Lung (tissue), 12 donors: ENCODE results near the gene TRPM4. TPM values are rescaled to one million over a fixed set of nuclear protein-coding genes. Genes with fewer than 3 reads are reported as not detected.

ENCODE experiments used
- ATAC-seq: fragments of 200-7000 bp; cut with Tn5 transposase; one replicate; pipeline ENCODE4 v1.9.1; 2020; ENCODE audit warnings: moderate number of reproducible peaks; ENCODE audit not compliant: insufficient read depth, low FRiP score
- DNase-seq, 3 donors: peaks; one replicate each; pipeline ENCODE4 v3.0.0-alpha.2; 2013 to 2017
- H3K27ac ChIP-seq, 2 donors: one replicate each; pipeline ENCODE4 v1.5.1; 2013; ENCODE audit warnings: mild to moderate bottlenecking in 2 of 2, moderate library complexity in 2 of 2, control low read depth in 1 of 2, inconsistent platforms in 1 of 2, low read depth in 1 of 2, low read length in 1 of 2
- H3K27me3 ChIP-seq, 3 donors: one replicate each; pipeline ENCODE4 v1.5.1; 2013; ENCODE audit warnings: low read length in 2 of 3; ENCODE audit not compliant: control insufficient read depth in 3 of 3, insufficient read depth in 3 of 3
- H3K36me3 ChIP-seq, 4 donors: one replicate each; pipeline ENCODE4 v1.5.1; 2013; ENCODE audit warnings: low read length in 4 of 4, mild to moderate bottlenecking in 1 of 4, moderate library complexity in 1 of 4; ENCODE audit not compliant: control insufficient read depth in 4 of 4, insufficient read depth in 4 of 4
- H3K4me1 ChIP-seq, 5 donors: one replicate each; pipeline ENCODE4 v1.5.1; 2013; ENCODE audit warnings: low read length in 5 of 5, mild to moderate bottlenecking in 2 of 5, moderate library complexity in 1 of 5; ENCODE audit not compliant: control insufficient read depth in 5 of 5, insufficient read depth in 5 of 5
- H3K4me3 ChIP-seq: one replicate; pipeline ENCODE4 v1.5.1; 2013; ENCODE audit warnings: mild to moderate bottlenecking, control low read depth, moderate library complexity
- H3K9ac ChIP-seq, 2 donors: one replicate each; pipeline ENCODE4 v1.5.1; 2013; ENCODE audit warnings: low read length in 2 of 2, control low read depth in 1 of 2; ENCODE audit not compliant: insufficient read depth in 1 of 2
- H3K9me3 ChIP-seq, 4 donors: one replicate each; pipeline ENCODE4 v1.5.1; 2013; ENCODE audit warnings: low read length in 3 of 4, mild to moderate bottlenecking in 1 of 4, moderate library complexity in 1 of 4; ENCODE audit not compliant: control insufficient read depth in 4 of 4, insufficient read depth in 3 of 4
- WGBS, 2 donors: extraction: QIAGEN DNeasy Blood & Tissue Kit; methylation state at CpG; one replicate each; pipeline ENCODE4 v1.1.7; 2013; 5-methylcytosine and 5-hydroxymethylcytosine counted together
- polyA plus RNA-seq, 2 donors: library from polyadenylated mRNA; stranded (reverse); fragments of 200-250 nt; gene quantifications; one replicate each; pipeline ENCODE4 v1.2.1, GENCODE V29; 2013
- total RNA-seq, 2 donors: library from RNA; depleted of rRNA in 1 of 2; stranded (reverse); fragments of >200 nt in 1 of 2; gene quantifications; one replicate each; pipeline ENCODE4 v1.2.1, GENCODE V29; 2014 to 2021
- TF ChIP-seq, protein P1 (sequence below): IDR thresholded peaks from 2 replicates; pipeline ENCODE4 v1.5.1; 2012; ENCODE audit warnings: mild to moderate bottlenecking; ENCODE audit errors: control extremely low read depth, extremely low read depth
- donor health status: control.
- donor health status: control.
- donor health status: Bipolar disorder and iron deficiency.
- donor health status: healthy.
- donor health status: DM: yes; HTN: yes; CAD: no.

The TRPM4 gene
- total and polyA plus RNA-seq, 4 donors = 15.6 to 70.1 (median 22.4) TPM

DNA sequence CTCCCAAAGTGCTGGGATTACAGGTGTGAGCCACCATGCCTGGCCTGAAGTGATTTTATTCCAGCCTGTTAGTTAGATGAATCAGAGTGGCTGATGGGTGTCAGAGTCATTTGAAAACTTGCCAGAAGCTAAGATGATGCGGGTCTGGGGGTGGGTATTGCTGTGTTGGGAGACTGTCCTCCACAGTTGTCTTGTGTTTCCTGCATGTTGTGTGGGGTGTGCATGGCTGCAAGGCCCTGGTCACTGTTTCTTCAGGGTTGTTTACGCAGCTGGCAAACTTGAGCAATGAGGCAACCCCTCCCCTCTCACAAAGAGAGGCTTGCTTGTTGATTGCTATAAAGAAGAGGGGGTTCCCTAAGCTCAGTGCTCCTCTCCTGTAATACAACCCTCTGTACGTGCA, 71.8 kb downstream of the TRPM4 start:
- H3K27ac ChIP-seq = no peak overlapping the region
- no peaks in the 10 kb centered on the region for H3K9me3 ChIP-seq
- DNase-seq (no peak), ATAC-seq (no peak)
- WGBS, 2 donors = 92 to 94% methylated on average over 3 of the region's 3 CpGs
- no peaks in the 10 kb centered on the region for H3K36me3 ChIP-seq
- H3K27me3 ChIP-seq = no peaks in the 10 kb centered on the region
- no peak overlapping the region for H3K9ac ChIP-seq
- no peak overlapping the region for H3K4me3 ChIP-seq
- H3K4me1 ChIP-seq = peaks cover 0 to 2% (median 0%) of the 10 kb centered on the region in 5 donors
- TF ChIP-seq, protein P1, sequence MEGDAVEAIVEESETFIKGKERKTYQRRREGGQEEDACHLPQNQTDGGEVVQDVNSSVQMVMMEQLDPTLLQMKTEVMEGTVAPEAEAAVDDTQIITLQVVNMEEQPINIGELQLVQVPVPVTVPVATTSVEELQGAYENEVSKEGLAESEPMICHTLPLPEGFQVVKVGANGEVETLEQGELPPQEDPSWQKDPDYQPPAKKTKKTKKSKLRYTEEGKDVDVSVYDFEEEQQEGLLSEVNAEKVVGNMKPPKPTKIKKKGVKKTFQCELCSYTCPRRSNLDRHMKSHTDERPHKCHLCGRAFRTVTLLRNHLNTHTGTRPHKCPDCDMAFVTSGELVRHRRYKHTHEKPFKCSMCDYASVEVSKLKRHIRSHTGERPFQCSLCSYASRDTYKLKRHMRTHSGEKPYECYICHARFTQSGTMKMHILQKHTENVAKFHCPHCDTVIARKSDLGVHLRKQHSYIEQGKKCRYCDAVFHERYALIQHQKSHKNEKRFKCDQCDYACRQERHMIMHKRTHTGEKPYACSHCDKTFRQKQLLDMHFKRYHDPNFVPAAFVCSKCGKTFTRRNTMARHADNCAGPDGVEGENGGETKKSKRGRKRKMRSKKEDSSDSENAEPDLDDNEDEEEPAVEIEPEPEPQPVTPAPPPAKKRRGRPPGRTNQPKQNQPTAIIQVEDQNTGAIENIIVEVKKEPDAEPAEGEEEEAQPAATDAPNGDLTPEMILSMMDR = no peak

DNA sequence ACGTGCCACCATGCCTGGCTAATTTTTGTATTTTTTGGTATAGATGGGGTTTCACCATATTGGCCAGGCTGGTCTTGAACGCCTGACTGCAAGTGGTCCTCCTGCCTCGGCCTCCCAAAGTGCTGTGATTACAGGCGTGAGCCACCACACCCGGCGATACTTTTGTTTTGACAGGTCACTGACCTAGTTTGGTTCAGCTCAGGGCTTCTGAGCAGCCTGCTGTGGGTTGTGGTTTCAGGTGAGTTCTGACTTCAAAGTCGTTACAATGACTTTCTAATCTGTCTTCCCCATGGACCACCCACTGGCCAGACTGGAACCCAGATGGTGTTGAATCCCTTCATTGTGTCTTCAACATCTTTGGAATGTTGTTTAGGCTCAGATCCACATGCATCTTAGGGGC, 73.8 kb downstream of the TRPM4 start:
- H3K4me1 ChIP-seq = no peaks in the 10 kb centered on the region
- ATAC-seq (no peak), DNase-seq (no peak)
- no peaks in the 10 kb centered on the region for H3K36me3 ChIP-seq
- no peaks in the 10 kb centered on the region for H3K9me3 ChIP-seq
- no peak overlapping the region for H3K9ac ChIP-seq
- no peak overlapping the region for H3K4me3 ChIP-seq
- TF ChIP-seq, protein P1 = no peak
- H3K27ac ChIP-seq = no peak overlapping the region
- peaks cover 0 to 2% (median 0%) of the 10 kb centered on the region in 3 donors for H3K27me3 ChIP-seq
- 85 to 86% methylated on average over 7 of the region's 7 CpGs for WGBS, 2 donors

- Histone ChIP-seq H3K4me3 (no peak overlapping the region), H3K36me3 (no peaks in the 10 kb centered on the region), H3K9ac (no peak overlapping the region), H3K27me3 (peaks cover 0 to 2% (median 0%) of the 10 kb centered on the region in 3 donors), H3K4me1 (no peaks in the 10 kb centered on the region), H3K27ac (no peak overlapping the region), H3K9me3 (no peaks in the 10 kb centered on the region)
- WGBS, 2 donors = 78 to 81% methylated on average over 9 of the region's 9 CpGs
- TF ChIP-seq, protein P1 = no peak
- no peak for DNase-seq
- ATAC-seq = no peak
Measured at GRCh38 chr19:49231804-49232203, 74.2 kb downstream of the TRPM4 start.

GRCh38 chr19:49233163-49233562, 75.6 kb downstream of the TRPM4 start:
- Histone ChIP-seq H3K27ac (no peak overlapping the region), H3K9ac (no peak overlapping the region), H3K4me1 (no peaks in the 10 kb centered on the region), H3K27me3 (peaks cover 0 to 2% (median 0%) of the 10 kb centered on the region in 3 donors), H3K9me3 (no peaks in the 10 kb centered on the region), H3K36me3 (no peaks in the 10 kb centered on the region), H3K4me3 (no peak overlapping the region)
- 89 to 94% methylated on average over 1 of the region's 1 CpG for WGBS, 2 donors
- DNase-seq (no peak), ATAC-seq (no peak)
- TF ChIP-seq, protein P1 = no peak
